GM12878 (cell line): ENCODE results near the gene NUP210L. TPM values are rescaled to one million over a fixed set of nuclear protein-coding genes. Genes with fewer than 3 reads are reported as not detected.

Experiments
- ATAC-seq: fragments of 200-7000 bp; cut with Tn5 transposase; 3 replicates; pipeline ENCODE4 v1.9.1; 2020; ENCODE audit warnings: mild to moderate bottlenecking, moderate library complexity
- BruUV-seq: library from RNA; stranded (reverse); fragments of 400-500 nt; replicated peaks from 2 replicates; lab custom pipeline; 2021; lab: Mats Ljungman, UMichigan
- CTCF ChIA-PET: fragments of 300-600 bp; sonication (Branson Sonifier 250); formaldehyde crosslinking; extraction: SDS; loops from one replicate; lab custom pipeline; 2021; ENCODE audit warnings: inconsistent platforms; lab: Yijun Ruan, JAX
- POLR2A ChIA-PET: fragments of 350-600 bp; formaldehyde crosslinking; extraction: SDS; loops from one replicate; lab custom pipeline; 2021; ENCODE audit warnings: inconsistent platforms; lab: Charles Lee
- RAD21 ChIA-PET: fragments of 300-600 bp; sonication (Branson Sonifier 250); formaldehyde crosslinking; loops from one replicate; lab custom pipeline; 2023; ENCODE audit warnings: antibody characterized with exemption; ENCODE audit not compliant: unreplicated experiment; lab: Charles Lee
- SMC1A ChIA-PET: fragments of 300-600 bp; sonication (Branson Sonifier 250); formaldehyde crosslinking; loops from one replicate; lab custom pipeline; 2023; ENCODE audit not compliant: unreplicated experiment, uncharacterized antibody; lab: Charles Lee
- DNase-seq: peaks from one replicate; pipeline ENCODE4 v3.0.0-alpha.2; 2011; ENCODE audit warnings: low read depth, low spot score
- FAIRE-seq: peaks from 3 replicates; lab custom pipeline; 2011; peaks lifted over from hg19 to GRCh38; lab: Jason Lieb, UNC
- H2AFZ ChIP-seq: 2 replicates; pipeline ENCODE4 v1.6.0; 2011; ENCODE audit warnings: low read depth, low read length, control low read depth; ENCODE audit not compliant: control insufficient read depth
- H3K27ac ChIP-seq: 2 replicates; pipeline ENCODE4 v1.5.1; 2011; ENCODE audit warnings: control low read depth; ENCODE audit not compliant: control insufficient read depth, insufficient read depth
- H3K27me3 ChIP-seq, 2 experiments: replicated peaks in 1 of 2; 2 replicates each; pipeline versions ENCODE4 v1.6.0 to v1.6.1; 2011; ENCODE audit warnings: low read length in 1 of 2; ENCODE audit not compliant: control insufficient read depth in 2 of 2, insufficient read depth in 2 of 2
- H3K36me3 ChIP-seq, 2 experiments: 2 replicates each; pipeline ENCODE4 v1.5.1; 2011; ENCODE audit warnings: low read length in 1 of 2; ENCODE audit not compliant: control insufficient read depth in 2 of 2, insufficient read depth in 2 of 2
- H3K4me1 ChIP-seq: 2 replicates; pipeline ENCODE4 v1.6.1; 2011; ENCODE audit warnings: mild to moderate bottlenecking, low read length, moderate library complexity, mixed read lengths; ENCODE audit not compliant: control insufficient read depth, insufficient read depth
- H3K4me2 ChIP-seq: 2 replicates; pipeline ENCODE4 v1.6.0; 2011; ENCODE audit warnings: control low read depth; ENCODE audit not compliant: control insufficient read depth, insufficient read depth
- H3K4me3 ChIP-seq: fragments of 200-600 bp; sonication (generic); 2 replicates; pipeline ENCODE4 v1.5.1; 2016
- H3K79me2 ChIP-seq: 2 replicates; pipeline ENCODE4 v1.6.0; 2011; ENCODE audit warnings: low read length; ENCODE audit not compliant: control insufficient read depth, insufficient read depth
- H3K9ac ChIP-seq: 2 replicates; pipeline ENCODE4 v1.8.0; 2011; ENCODE audit warnings: low read length, control low read depth, mixed read lengths; ENCODE audit not compliant: control insufficient read depth, insufficient read depth
- H3K9me3 ChIP-seq: replicated peaks from 3 replicates; pipeline ENCODE4 v1.5.1; 2011; ENCODE audit warnings: mild to moderate bottlenecking, low read length; ENCODE audit not compliant: control insufficient read depth, insufficient read depth
- H4K20me1 ChIP-seq: 2 replicates; pipeline ENCODE4 v1.6.0; 2011; ENCODE audit not compliant: control insufficient read depth, insufficient read depth
- BCL3 ChIP-seq: IDR thresholded peaks from 2 replicates; pipeline ENCODE4 v1.6.1; 2011; ENCODE audit warnings: borderline replicate concordance, low read depth, mild to moderate bottlenecking, moderate library complexity, low read length; ENCODE audit not compliant: insufficient read depth, poor library complexity, severe bottlenecking
- BHLHE40 ChIP-seq, 2 experiments: fragments of 450-650 bp in 1 of 2; IDR thresholded peaks; 2 replicates each; pipeline ENCODE4 v1.6.1; 2011 to 2017; ENCODE audit warnings: low read depth in 2 of 2, borderline replicate concordance in 1 of 2, improper control_type of control experiment in 1 of 2, low read length in 1 of 2, mild to moderate bottlenecking in 1 of 2
- CHD1 ChIP-seq: IDR thresholded peaks from 2 replicates; pipeline ENCODE4 v1.6.1; 2012; ENCODE audit warnings: low read depth, low read length, improper control_type of control experiment
- CTCF ChIP-seq, 3 experiments: IDR thresholded peaks in 2 of 3; conservative IDR thresholded peaks in 1 of 3; 2 replicates each; pipeline ENCODE4 v1.5.1; 2011; ENCODE audit warnings: low read depth in 3 of 3, low read length in 3 of 3, mild to moderate bottlenecking in 3 of 3, control low read depth in 2 of 3, moderate library complexity in 2 of 3, inconsistent platforms in 1 of 3, mixed read lengths in 1 of 3; ENCODE audit not compliant: control insufficient read depth in 2 of 3, insufficient read depth in 1 of 3; ENCODE audit errors: extremely low read depth in 1 of 3
- EED ChIP-seq: sonication (generic); IDR thresholded peaks from 2 replicates; pipeline ENCODE4 v1.6.1; 2016; ENCODE audit warnings: antibody characterized with exemption, low read depth
- HCFC1 ChIP-seq: fragments of 150-350 bp; IDR thresholded peaks from 2 replicates; pipeline ENCODE4 v1.6.1; 2014; ENCODE audit warnings: low read length
- HDGF ChIP-seq: fragments of 450-650 bp; IDR thresholded peaks from 2 replicates; pipeline ENCODE4 v1.6.1; 2016; ENCODE audit warnings: antibody characterized with exemption
- IKZF1 ChIP-seq: fragments of 450-650 bp; conservative IDR thresholded peaks from 2 replicates; pipeline ENCODE4 v1.6.1; 2017; ENCODE audit warnings: antibody characterized with exemption, mild to moderate bottlenecking
- MTA2 ChIP-seq: fragments of 450-650 bp; IDR thresholded peaks from 2 replicates; pipeline ENCODE4 v1.6.1; 2016; ENCODE audit warnings: low read depth, mild to moderate bottlenecking, moderate library complexity
- MYC ChIP-seq: IDR thresholded peaks from 2 replicates; pipeline ENCODE4 v1.6.1; 2011; ENCODE audit warnings: mild to moderate bottlenecking, low read length, moderate library complexity, inconsistent platforms; ENCODE audit not compliant: insufficient read depth, insufficient replicate concordance, insufficient read length, severe bottlenecking
- NBN ChIP-seq: fragments of 450-650 bp; IDR thresholded peaks from 2 replicates; pipeline ENCODE4 v1.6.1; 2016
- NR2C1 ChIP-seq: fragments of 450-650 bp; IDR thresholded peaks from 2 replicates; pipeline ENCODE4 v1.6.1; 2017; ENCODE audit warnings: antibody characterized with exemption, mild to moderate bottlenecking, moderate library complexity
- POLR2A ChIP-seq: IDR thresholded peaks from 2 replicates; pipeline ENCODE4 v1.6.1; 2011; ENCODE audit warnings: low read depth, mild to moderate bottlenecking, low read length
- RELA ChIP-seq: fragments of 450-650 bp; IDR thresholded peaks from 2 replicates; pipeline ENCODE4 v1.8.0; 2014; ENCODE audit warnings: borderline replicate concordance; ENCODE audit not compliant: partially characterized antibody
- SP1 ChIP-seq: IDR thresholded peaks from one replicate; pipeline ENCODE4 v1.6.1; 2011; ENCODE audit warnings: low read depth, low read length
- SUZ12 ChIP-seq: fragments of 200-600 bp; sonication (generic); IDR thresholded peaks from one replicate; pipeline ENCODE4 v1.6.1; 2018; ENCODE audit warnings: antibody characterized with exemption, mild to moderate bottlenecking; ENCODE audit not compliant: unreplicated experiment
- TCF3 ChIP-seq: IDR thresholded peaks from 2 replicates; pipeline ENCODE4 v1.6.1; 2012; ENCODE audit warnings: low read depth, mild to moderate bottlenecking, low read length, borderline replicate concordance; ENCODE audit not compliant: insufficient read depth
- YY1 ChIP-seq: IDR thresholded peaks from 2 replicates; pipeline ENCODE4 v1.6.1; 2011; ENCODE audit warnings: low read depth, mild to moderate bottlenecking, low read length
- ZBED1 ChIP-seq: IDR thresholded peaks from 2 replicates; pipeline ENCODE4 v1.6.1; 2016; ENCODE audit warnings: borderline replicate concordance
- ZNF207 ChIP-seq: fragments of 450-650 bp; IDR thresholded peaks from 2 replicates; pipeline ENCODE4 v1.6.1; 2014; ENCODE audit warnings: antibody characterized with exemption, mild to moderate bottlenecking, borderline replicate concordance
- WGBS: methylation state at CpG from one replicate; pipeline ENCODE4 v1.1.6; 2016; ENCODE audit warnings: low lambda C conversion rate; ENCODE audit not compliant: insufficient replicate concordance, insufficient coverage; ENCODE audit errors: missing lambda C conversion rate; 5-methylcytosine and 5-hydroxymethylcytosine counted together
- in situ Hi-C: fragments of 300-500 bp; cut with MboI; formaldehyde crosslinking; loops from 9 replicates; pipeline ENCODE4 v1.14.3; 2018; ENCODE audit warnings: mixed read lengths
- intact Hi-C: fragments of 100-400 bp; cut with micrococcal nuclease; formaldehyde crosslinking; loops from one replicate; pipeline ENCODE4 v1.14.2; 2022; ENCODE audit not compliant: unreplicated experiment
- polyA plus RNA-seq, 11 experiments: library from polyadenylated mRNA; depleted of rRNA in 4 of 11; unstranded in 6 of 11; stranded (reverse) in 5 of 11; fragments of >200 nt; fragmentation: Nextera tagmentation in 4 of 11; fragmentation: Illumina TruSeq in 1 of 11; extraction: Ambion mirVana in 4 of 11; extraction: Trizol in 1 of 11; gene quantifications; 1 replicate in 1 of 11; 2 replicates in 10 of 11; pipeline versions ENCODE4 v1.2.1 to v1.2.3, GENCODE V29; 2011 to 2016; ENCODE audit warnings: inconsistent platforms in 2 of 11, missing spikeins in 2 of 11, low read depth in 1 of 11
- total RNA-seq, 4 experiments: library from RNA; depleted of rRNA in 3 of 4; stranded (reverse); fragments of >200 nt in 3 of 4; fragmentation: Illumina TruSeq in 1 of 4; extraction: Trizol in 1 of 4; gene quantifications; 2 replicates each; pipeline versions ENCODE4 v1.2.1 to v1.2.3, GENCODE V29; 2013 to 2021

The NUP210L gene
- total and polyA plus RNA-seq, 10 of the 15 experiments (the other 5 are each of a cell fraction or from before 2014, with no cell fraction given), result 0.04 to 0.08 (median 0.07) TPM; not detected in 7

- Histone ChIP-seq H3K27ac (peak within 1 kb of the TSS; percentile 93), H3K4me2 (peak within 1 kb of the TSS; percentile 96), H3K4me3 (peak within 1 kb of the TSS; percentile 89), H4K20me1 (peaks cover 12% of the 10 kb centered on the region; the same call in 1 of the 2 replicates), H3K9me3 (no peaks in the 10 kb centered on the region), H3K79me2 (peaks cover 73% of the 10 kb centered on the region), H3K9ac (peak within 1 kb of the TSS; percentile 64), H3K36me3 (peaks cover 17 to 27% of the 10 kb centered on the region in 2 experiments), H2AFZ (peak within 1 kb of the TSS; percentile 44), H3K27me3 (no peaks in the 10 kb centered on the region), H3K4me1 (peaks cover 14% of the 10 kb centered on the region; the same call in 1 of the 2 replicates)
- ChIA-PET CTCF (interaction anchor here (0.7 to 5.0 kb wide), 3 partner anchors 12 to 313 kb away, joined by 3 to 27 read pairs (median 3); partner anchors contain the start of gene DENND4B), SMC1A (interaction anchor here (0.8 to 6.9 kb wide), 4 partner anchors 9 to 28 kb away, joined by 3 to 31 read pairs (median 6); partner anchors contain the start of genes CREB3L4 and RAB13), POLR2A (interaction anchor here (0.6 to 5.5 kb wide), 13 partner anchors 8 to 842 kb away, joined by 3 to 38 read pairs (median 4); partner anchors contain the start of genes CREB3L4, DENND4B and JTB), RAD21 (interaction anchor here (0.7 to 2.0 kb wide), 9 partner anchors 9 to 390 kb away, joined by 3 to 10 read pairs (median 4); partner anchors contain the start of genes CREB3L4, DENND4B and JTB)
- ATAC-seq, result peak; percentile 86
- WGBS, result 2% methylated on average over 46 of the region's 75 CpGs
- FAIRE-seq, result peak; percentile 80
- in situ Hi-C loops (no loop called here), intact Hi-C loops (no loop called here)
- BruUV-seq, result no TSS peak
- peak; percentile 91 for DNase-seq
- TF ChIP-seq POLR2A (peak; percentile 76), YY1 (peak; percentile 74; the same call in 1 of the 2 replicates), MTA2 (peak; percentile 35; the same call in 1 of the 2 replicates), IKZF1 (peak; percentile 100), NBN (peak; percentile 43), BCL3 (peak; percentile 70), HDGF (peak; percentile 61; the same call in 1 of the 2 replicates), TCF3 (no peak), EED (no peak), MYC (no peak), BHLHE40 (IDR thresholded peaks at IDR 0.05; ENCODE audit: borderline replicate concordance in 1 of 2, low read depth in 2 of 2, low read length in 1 of 2) (0 out of 4 replicates have a peak, but pooled peaks of 1 of the 2 experiments have one; percentile 6), RELA (peak; percentile 73), CHD1 (no peak), CTCF (IDR thresholded peaks at IDR 0.05 in 2 of 3, conservative IDR thresholded peaks at IDR 0.05 in 1 of 3; ENCODE audit: control insufficient read depth in 2 of 3, extremely low read depth in 1 of 3, insufficient read depth in 1 of 3, low read depth in 3 of 3, low read length in 3 of 3) (0 out of 6 replicates have a peak, but pooled peaks of 1 of the 3 experiments have one; percentile 4), NR2C1 (peak; percentile 97), SUZ12 (peak; percentile 92), HCFC1 (peak; percentile 100), ZNF207 (peak; percentile 73; the same call in 1 of the 2 replicates), ZBED1 (no peak), SP1 (peak; percentile 67)
These were observed 196.5 kb downstream of the NUP210L start, which contains the start of gene CRTC2 for GRCh38 chr1:153958111-153958960. Gene CRTC2, minus strand, starts transcription at chr1:153958612. Its CDS starts 115 bp downstream, at chr1:153958497.
